ENCODE measurements around the gene OR6M1. TPM values are rescaled to one million over a fixed set of nuclear protein-coding genes. Genes with fewer than 3 reads are reported as not detected.

Gene OR6M1
- total RNA-seq, 1 donor from 2014 or later, result not detected

DNA sequence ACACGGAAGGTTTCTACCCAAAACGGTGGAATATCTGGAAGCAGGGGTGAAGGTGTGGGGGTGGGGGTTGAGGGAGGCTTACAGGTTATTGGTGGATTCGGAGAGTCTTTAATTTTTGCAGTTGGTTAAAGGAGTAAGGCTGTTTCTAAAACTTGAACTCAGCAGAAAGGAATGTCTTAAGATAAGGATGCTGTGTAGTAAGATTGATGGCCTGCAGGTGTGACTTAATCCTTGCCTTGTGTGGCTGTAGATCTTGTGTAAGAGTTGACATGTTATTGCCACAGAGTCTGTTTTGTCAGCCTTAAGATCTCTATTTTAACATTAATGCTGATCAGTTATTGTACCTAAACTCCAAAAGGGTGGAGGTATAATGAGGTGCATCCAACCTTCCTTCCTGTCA lies 16.4 kb upstream of the OR6M1 start:
- Histone ChIP-seq H3K36me3 (no peaks in the 10 kb centered on the region), H3K4me1 (no peaks in the 10 kb centered on the region), H3K27me3 (no peaks in the 10 kb centered on the region), H3K4me3 (no peak overlapping the region), H3K9me3 (no peaks in the 10 kb centered on the region), H3K27ac (no peak overlapping the region)
- intact Hi-C loops (cut with DNase I), result no loop called here
- TF ChIP-seq POLR2A (IDR thresholded peaks at IDR 0.05), result no peak
- no peak for TF ChIP-seq POLR2AphosphoS5 (IDR thresholded peaks at IDR 0.05; ENCODE audit: insufficient read depth in 1 of 2, low read depth in 1 of 2)
- TF ChIP-seq, protein P1, sequence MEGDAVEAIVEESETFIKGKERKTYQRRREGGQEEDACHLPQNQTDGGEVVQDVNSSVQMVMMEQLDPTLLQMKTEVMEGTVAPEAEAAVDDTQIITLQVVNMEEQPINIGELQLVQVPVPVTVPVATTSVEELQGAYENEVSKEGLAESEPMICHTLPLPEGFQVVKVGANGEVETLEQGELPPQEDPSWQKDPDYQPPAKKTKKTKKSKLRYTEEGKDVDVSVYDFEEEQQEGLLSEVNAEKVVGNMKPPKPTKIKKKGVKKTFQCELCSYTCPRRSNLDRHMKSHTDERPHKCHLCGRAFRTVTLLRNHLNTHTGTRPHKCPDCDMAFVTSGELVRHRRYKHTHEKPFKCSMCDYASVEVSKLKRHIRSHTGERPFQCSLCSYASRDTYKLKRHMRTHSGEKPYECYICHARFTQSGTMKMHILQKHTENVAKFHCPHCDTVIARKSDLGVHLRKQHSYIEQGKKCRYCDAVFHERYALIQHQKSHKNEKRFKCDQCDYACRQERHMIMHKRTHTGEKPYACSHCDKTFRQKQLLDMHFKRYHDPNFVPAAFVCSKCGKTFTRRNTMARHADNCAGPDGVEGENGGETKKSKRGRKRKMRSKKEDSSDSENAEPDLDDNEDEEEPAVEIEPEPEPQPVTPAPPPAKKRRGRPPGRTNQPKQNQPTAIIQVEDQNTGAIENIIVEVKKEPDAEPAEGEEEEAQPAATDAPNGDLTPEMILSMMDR (IDR thresholded peaks at IDR 0.05), result no peak
- DNase-seq (ENCODE audit: extremely low spot score in 2 of 2), result no peak

DNA sequence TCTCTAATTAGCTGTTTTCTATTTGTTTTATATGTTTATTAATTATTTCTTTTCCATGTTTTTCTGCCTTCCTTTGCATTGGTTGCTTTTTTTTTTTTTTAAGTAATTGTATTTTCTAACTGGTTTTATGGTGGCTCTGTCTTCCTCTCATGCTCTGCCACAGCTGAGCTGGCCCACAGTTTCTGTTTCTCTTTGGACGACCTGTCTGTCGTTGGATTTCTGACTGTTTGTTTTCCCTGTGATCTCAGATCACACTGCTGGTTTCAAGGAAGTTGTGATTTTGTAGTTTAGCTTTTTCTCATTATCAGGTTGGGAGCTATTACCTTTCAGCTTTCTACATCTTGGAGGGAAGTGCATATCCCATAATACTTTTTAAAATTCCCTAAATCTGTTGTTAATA lies 15.9 kb upstream of the OR6M1 start:
- intact Hi-C loops (cut with DNase I), result no loop called here
- Histone ChIP-seq H3K9me3 (no peaks in the 10 kb centered on the region), H3K27me3 (no peaks in the 10 kb centered on the region), H3K4me1 (no peaks in the 10 kb centered on the region), H3K4me3 (no peak overlapping the region), H3K27ac (no peak overlapping the region), H3K36me3 (no peaks in the 10 kb centered on the region)
- no peak for TF ChIP-seq POLR2A (IDR thresholded peaks at IDR 0.05)
- TF ChIP-seq, protein P1 (IDR thresholded peaks at IDR 0.05), result no peak
- no peak for TF ChIP-seq POLR2AphosphoS5 (IDR thresholded peaks at IDR 0.05; ENCODE audit: insufficient read depth in 1 of 2, low read depth in 1 of 2)
- no peak for DNase-seq (ENCODE audit: extremely low spot score in 2 of 2)

DNA sequence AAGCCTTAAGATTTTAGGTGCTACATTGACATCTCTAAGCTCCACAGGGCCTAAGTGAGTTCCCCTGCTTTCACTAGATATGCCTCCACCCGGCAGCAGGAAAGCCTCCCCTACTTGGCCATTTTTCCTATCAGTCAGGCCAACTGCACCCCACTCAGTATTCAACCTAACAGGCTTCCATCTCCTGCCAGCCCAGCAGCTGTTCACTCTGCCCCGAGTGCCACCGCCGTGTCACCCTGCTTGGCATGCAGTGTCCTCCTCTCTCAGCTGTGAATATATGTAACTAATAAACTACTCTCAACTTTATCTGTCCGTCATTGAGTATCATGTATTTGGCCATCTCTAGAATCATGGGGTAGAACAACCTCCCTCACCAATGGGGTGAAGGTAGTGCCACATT lies 9.0 kb upstream of the OR6M1 start:
- intact Hi-C loops (cut with DNase I), result no loop called here
- H3K9me3 ChIP-seq, result no peaks in the 10 kb centered on the region
- no peak overlapping the region for H3K4me3 ChIP-seq
- no peak for DNase-seq (ENCODE audit: extremely low spot score in 2 of 2)
- H3K27ac ChIP-seq, result no peak overlapping the region
- no peaks in the 10 kb centered on the region for H3K36me3 ChIP-seq
- no peaks in the 10 kb centered on the region for H3K27me3 ChIP-seq
- H3K4me1 ChIP-seq, result no peaks in the 10 kb centered on the region
- TF ChIP-seq, protein P1 (IDR thresholded peaks at IDR 0.05), result no peak
- TF ChIP-seq POLR2A (IDR thresholded peaks at IDR 0.05), result no peak
- TF ChIP-seq POLR2AphosphoS5 (IDR thresholded peaks at IDR 0.05; ENCODE audit: insufficient read depth in 1 of 2, low read depth in 1 of 2), result no peak

DNA sequence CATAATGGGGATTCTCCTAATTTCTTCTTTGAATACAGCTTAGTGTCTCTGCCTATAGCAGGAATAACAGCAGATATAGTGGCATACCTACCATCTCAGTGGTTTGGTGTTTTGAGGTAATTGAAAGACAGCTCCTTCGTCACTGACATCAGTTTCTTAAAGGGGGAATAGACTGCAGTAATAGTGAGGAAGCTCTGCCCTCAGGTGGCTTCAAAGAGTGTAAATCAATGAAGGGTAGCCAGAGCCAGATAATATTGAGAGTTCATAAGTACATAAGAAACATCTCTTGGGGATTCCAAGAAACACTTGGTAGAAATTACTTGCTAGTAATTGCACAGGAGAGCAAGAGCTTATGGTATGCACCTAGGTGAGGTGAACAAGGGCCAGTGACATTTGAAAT lies 4.4 kb downstream of the OR6M1 start:
- intact Hi-C loops (cut with DNase I), result no loop called here
- H3K27me3 ChIP-seq, result no peaks in the 10 kb centered on the region

DNA sequence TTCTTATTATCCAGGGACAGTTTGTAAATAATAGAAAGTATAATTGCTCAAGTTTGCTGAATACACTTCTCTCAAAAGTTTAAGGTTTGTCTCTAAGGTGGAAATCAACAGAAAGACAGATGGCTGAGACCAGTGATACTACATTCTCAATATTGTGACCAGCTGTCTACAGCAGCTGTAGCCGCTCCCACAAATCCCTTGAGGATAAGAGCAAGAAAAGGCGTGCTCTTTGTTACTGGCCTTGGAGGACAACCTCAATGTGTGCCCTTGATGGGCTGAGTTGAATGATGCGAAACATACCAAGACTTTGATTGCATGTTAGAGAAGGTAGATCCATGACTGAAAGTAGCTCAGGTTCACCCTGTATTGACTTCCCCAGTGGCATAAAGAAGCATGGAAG lies 6.1 kb downstream of the OR6M1 start:
- H3K27ac ChIP-seq, result no peak overlapping the region
- TF ChIP-seq POLR2AphosphoS5 (IDR thresholded peaks at IDR 0.05; ENCODE audit: insufficient read depth in 1 of 2, low read depth in 1 of 2) (no peak), POLR2A (IDR thresholded peaks at IDR 0.05) (no peak)
- TF ChIP-seq, protein P1 (IDR thresholded peaks at IDR 0.05), result no peak
- intact Hi-C loops (cut with DNase I), result no loop called here
- DNase-seq (ENCODE audit: extremely low spot score in 2 of 2), result no peak
- H3K36me3 ChIP-seq, result no peaks in the 10 kb centered on the region
- no peak overlapping the region for H3K4me3 ChIP-seq
- H3K27me3 ChIP-seq, result no peaks in the 10 kb centered on the region
- no peaks in the 10 kb centered on the region for H3K4me1 ChIP-seq
- no peaks in the 10 kb centered on the region for H3K9me3 ChIP-seq

More for the DNA sequence above, 4.4 kb downstream of the OR6M1 start:
- no peak for DNase-seq (ENCODE audit: extremely low spot score in 2 of 2)
- no peaks in the 10 kb centered on the region for H3K36me3 ChIP-seq
- TF ChIP-seq, protein P1 (IDR thresholded peaks at IDR 0.05), result no peak
- TF ChIP-seq POLR2AphosphoS5 (IDR thresholded peaks at IDR 0.05; ENCODE audit: insufficient read depth in 1 of 2, low read depth in 1 of 2) (no peak), POLR2A (IDR thresholded peaks at IDR 0.05) (no peak)
- no peak overlapping the region for H3K4me3 ChIP-seq
- no peaks in the 10 kb centered on the region for H3K9me3 ChIP-seq
- H3K4me1 ChIP-seq, result no peaks in the 10 kb centered on the region
- no peak overlapping the region for H3K27ac ChIP-seq
